GM12878 (cell line): ENCODE measurements around the gene ITK. TPM values are rescaled to one million over a fixed set of nuclear protein-coding genes. Genes with fewer than 3 reads are reported as not detected.

Experiments
- ATAC-seq: fragments of 200-7000 bp; cut with Tn5 transposase; 3 replicates; pipeline ENCODE4 v1.9.1; 2020; ENCODE audit warnings: mild to moderate bottlenecking, moderate library complexity
- BruUV-seq: library from RNA; stranded (reverse); fragments of 400-500 nt; replicated peaks from 2 replicates; lab custom pipeline; 2021; lab: Mats Ljungman, UMichigan
- CTCF ChIA-PET: fragments of 300-600 bp; sonication (Branson Sonifier 250); formaldehyde crosslinking; extraction: SDS; loops from one replicate; lab custom pipeline; 2021; ENCODE audit warnings: inconsistent platforms; lab: Yijun Ruan, JAX
- POLR2A ChIA-PET: fragments of 350-600 bp; formaldehyde crosslinking; extraction: SDS; loops from one replicate; lab custom pipeline; 2021; ENCODE audit warnings: inconsistent platforms; lab: Charles Lee
- RAD21 ChIA-PET: fragments of 300-600 bp; sonication (Branson Sonifier 250); formaldehyde crosslinking; loops from one replicate; lab custom pipeline; 2023; ENCODE audit warnings: antibody characterized with exemption; ENCODE audit not compliant: unreplicated experiment; lab: Charles Lee
- SMC1A ChIA-PET: fragments of 300-600 bp; sonication (Branson Sonifier 250); formaldehyde crosslinking; loops from one replicate; lab custom pipeline; 2023; ENCODE audit not compliant: unreplicated experiment, uncharacterized antibody; lab: Charles Lee
- DNase-seq: peaks from one replicate; pipeline ENCODE4 v3.0.0-alpha.2; 2011; ENCODE audit warnings: low read depth, low spot score
- FAIRE-seq: peaks from 3 replicates; lab custom pipeline; 2011; peaks lifted over from hg19 to GRCh38; lab: Jason Lieb, UNC
- H2AFZ ChIP-seq: 2 replicates; pipeline ENCODE4 v1.6.0; 2011; ENCODE audit warnings: low read depth, low read length, control low read depth; ENCODE audit not compliant: control insufficient read depth
- H3K27ac ChIP-seq: 2 replicates; pipeline ENCODE4 v1.5.1; 2011; ENCODE audit warnings: control low read depth; ENCODE audit not compliant: control insufficient read depth, insufficient read depth
- H3K27me3 ChIP-seq, 2 experiments: replicated peaks in 1 of 2; 2 replicates each; pipeline versions ENCODE4 v1.6.0 to v1.6.1; 2011; ENCODE audit warnings: low read length in 1 of 2; ENCODE audit not compliant: control insufficient read depth in 2 of 2, insufficient read depth in 2 of 2
- H3K36me3 ChIP-seq, 2 experiments: 2 replicates each; pipeline ENCODE4 v1.5.1; 2011; ENCODE audit warnings: low read length in 1 of 2; ENCODE audit not compliant: control insufficient read depth in 2 of 2, insufficient read depth in 2 of 2
- H3K4me1 ChIP-seq: 2 replicates; pipeline ENCODE4 v1.6.1; 2011; ENCODE audit warnings: mild to moderate bottlenecking, low read length, moderate library complexity, mixed read lengths; ENCODE audit not compliant: control insufficient read depth, insufficient read depth
- H3K4me2 ChIP-seq: 2 replicates; pipeline ENCODE4 v1.6.0; 2011; ENCODE audit warnings: control low read depth; ENCODE audit not compliant: control insufficient read depth, insufficient read depth
- H3K4me3 ChIP-seq: fragments of 200-600 bp; sonication (generic); 2 replicates; pipeline ENCODE4 v1.5.1; 2016
- H3K79me2 ChIP-seq: 2 replicates; pipeline ENCODE4 v1.6.0; 2011; ENCODE audit warnings: low read length; ENCODE audit not compliant: control insufficient read depth, insufficient read depth
- H3K9ac ChIP-seq: 2 replicates; pipeline ENCODE4 v1.8.0; 2011; ENCODE audit warnings: low read length, control low read depth, mixed read lengths; ENCODE audit not compliant: control insufficient read depth, insufficient read depth
- H3K9me3 ChIP-seq: replicated peaks from 3 replicates; pipeline ENCODE4 v1.5.1; 2011; ENCODE audit warnings: mild to moderate bottlenecking, low read length; ENCODE audit not compliant: control insufficient read depth, insufficient read depth
- H4K20me1 ChIP-seq: 2 replicates; pipeline ENCODE4 v1.6.0; 2011; ENCODE audit not compliant: control insufficient read depth, insufficient read depth
- ATF3 ChIP-seq: IDR thresholded peaks from 2 replicates; pipeline ENCODE4 v1.6.1; 2011; ENCODE audit warnings: low read depth, mild to moderate bottlenecking, low read length, moderate library complexity, borderline replicate concordance; ENCODE audit errors: extremely low read depth
- E4F1 ChIP-seq: fragments of 450-650 bp; IDR thresholded peaks from 2 replicates; pipeline ENCODE4 v1.6.1; 2018; ENCODE audit warnings: borderline replicate concordance, mild to moderate bottlenecking; ENCODE audit not compliant: partially characterized antibody
- NR2C2 ChIP-seq: IDR thresholded peaks from 2 replicates; pipeline ENCODE4 v1.6.1; 2011; ENCODE audit warnings: borderline replicate concordance, low read depth; ENCODE audit not compliant: control insufficient read depth, insufficient read length
- POLR2AphosphoS2 ChIP-seq: IDR thresholded peaks from 2 replicates; pipeline ENCODE4 v1.6.1; 2011; ENCODE audit warnings: low read depth, mild to moderate bottlenecking, low read length, improper control_type of control experiment, moderate library complexity
- RAD21 ChIP-seq: IDR thresholded peaks from 2 replicates; pipeline ENCODE4 v1.6.1; 2011; ENCODE audit warnings: mild to moderate bottlenecking, low read depth, low read length, moderate library complexity; ENCODE audit not compliant: insufficient read depth
- RUNX3 ChIP-seq: IDR thresholded peaks from 2 replicates; pipeline ENCODE4 v1.6.1; 2012; ENCODE audit warnings: low read length, inconsistent platforms
- ZBTB11 ChIP-seq: fragments of 450-650 bp; formaldehyde crosslinking; IDR thresholded peaks from 2 replicates; pipeline ENCODE4 v1.5.0; 2022; ENCODE audit warnings: mild to moderate bottlenecking, missing genetic modification characterization
- ZNF592 ChIP-seq: fragments of 450-650 bp; IDR thresholded peaks from 2 replicates; pipeline ENCODE4 v1.6.1; 2017; ENCODE audit warnings: mild to moderate bottlenecking, moderate library complexity
- WGBS: methylation state at CpG from one replicate; pipeline ENCODE4 v1.1.6; 2016; ENCODE audit warnings: low lambda C conversion rate; ENCODE audit not compliant: insufficient replicate concordance, insufficient coverage; ENCODE audit errors: missing lambda C conversion rate; 5-methylcytosine and 5-hydroxymethylcytosine counted together
- in situ Hi-C: fragments of 300-500 bp; cut with MboI; formaldehyde crosslinking; loops from 9 replicates; pipeline ENCODE4 v1.14.3; 2018; ENCODE audit warnings: mixed read lengths
- intact Hi-C: fragments of 100-400 bp; cut with micrococcal nuclease; formaldehyde crosslinking; loops from one replicate; pipeline ENCODE4 v1.14.2; 2022; ENCODE audit not compliant: unreplicated experiment
- polyA plus RNA-seq, 11 experiments: library from polyadenylated mRNA; depleted of rRNA in 4 of 11; unstranded in 6 of 11; stranded (reverse) in 5 of 11; fragments of >200 nt; fragmentation: Nextera tagmentation in 4 of 11; fragmentation: Illumina TruSeq in 1 of 11; extraction: Ambion mirVana in 4 of 11; extraction: Trizol in 1 of 11; gene quantifications; 1 replicate in 1 of 11; 2 replicates in 10 of 11; pipeline versions ENCODE4 v1.2.1 to v1.2.3, GENCODE V29; 2011 to 2016; ENCODE audit warnings: inconsistent platforms in 2 of 11, missing spikeins in 2 of 11, low read depth in 1 of 11
- total RNA-seq, 4 experiments: library from RNA; depleted of rRNA in 3 of 4; stranded (reverse); fragments of >200 nt in 3 of 4; fragmentation: Illumina TruSeq in 1 of 4; extraction: Trizol in 1 of 4; gene quantifications; 2 replicates each; pipeline versions ENCODE4 v1.2.1 to v1.2.3, GENCODE V29; 2013 to 2021
- TF ChIP-seq, protein P1 (sequence below): IDR thresholded peaks from 2 replicates; pipeline ENCODE4 v1.6.1; 2011; ENCODE audit warnings: borderline replicate concordance, low read depth, mild to moderate bottlenecking, moderate library complexity, mixed read lengths, low read length; ENCODE audit not compliant: insufficient read depth; ENCODE audit errors: extremely low read length

ITK gene
- total and polyA plus RNA-seq, 10 of the 15 experiments (the other 5 are each of a cell fraction or from before 2014, with no cell fraction given) = 0.05 to 2.4 (median 0.76) TPM

DNA sequence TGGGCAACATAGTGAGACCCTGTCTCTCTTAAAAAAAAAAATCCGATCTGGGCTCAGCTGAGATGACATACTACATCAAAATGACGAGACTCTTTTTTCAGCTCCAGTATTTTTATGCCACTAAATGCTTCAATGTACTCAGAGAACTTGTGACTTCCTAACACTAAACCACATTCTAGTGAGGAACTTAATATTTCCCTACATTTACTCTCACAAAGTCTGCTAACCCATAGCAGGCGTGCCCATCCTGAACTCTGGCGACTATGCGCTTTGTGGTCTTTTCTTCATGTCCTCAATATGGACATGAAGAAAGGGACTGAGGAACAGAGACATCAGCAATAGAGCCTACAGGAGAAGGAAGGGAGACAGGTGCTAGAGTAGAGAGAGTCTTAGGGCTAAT lies 41.3 kb downstream of the ITK start:
- ChIA-PET RAD21 (interaction anchor here (1.0 to 1.6 kb wide), 5 partner anchors 25 to 73 kb away, joined by 5 to 8 read pairs (median 5); no protein-coding TSS in a partner anchor), CTCF (interaction anchor here (0.6 to 2.3 kb wide), 5 partner anchors 10 to 41 kb away, joined by 3 to 20 read pairs (median 4); no protein-coding TSS in a partner anchor), POLR2A (interaction anchor here (0.5 to 0.9 kb wide), 5 partner anchors 50 to 385 kb away, joined by 3 to 6 read pairs (median 3); no protein-coding TSS in a partner anchor), SMC1A (interaction anchor here (0.7 to 2.5 kb wide), 11 partner anchors 10 to 79 kb away, joined by 3 to 13 read pairs (median 4); partner anchors contain the start of gene MED7)
- TF ChIP-seq NR2C2 (no peak), ZNF592 (no peak), RAD21 (no peak), ZBTB11 (CRISPR knock-in tag) (no peak), POLR2AphosphoS2 (no peak), RUNX3 (no peak), ATF3 (no peak), E4F1 (no peak)
- TF ChIP-seq, protein P1, sequence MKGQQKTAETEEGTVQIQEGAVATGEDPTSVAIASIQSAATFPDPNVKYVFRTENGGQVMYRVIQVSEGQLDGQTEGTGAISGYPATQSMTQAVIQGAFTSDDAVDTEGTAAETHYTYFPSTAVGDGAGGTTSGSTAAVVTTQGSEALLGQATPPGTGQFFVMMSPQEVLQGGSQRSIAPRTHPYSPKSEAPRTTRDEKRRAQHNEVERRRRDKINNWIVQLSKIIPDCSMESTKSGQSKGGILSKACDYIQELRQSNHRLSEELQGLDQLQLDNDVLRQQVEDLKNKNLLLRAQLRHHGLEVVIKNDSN = no peak
- Histone ChIP-seq H3K79me2 (no peaks in the 10 kb centered on the region), H3K4me3 (no peak overlapping the region), H4K20me1 (no peaks in the 10 kb centered on the region), H3K27me3 (no peaks in the 10 kb centered on the region), H3K36me3 (no peaks in the 10 kb centered on the region), H3K9ac (no peak overlapping the region), H3K27ac (no peak overlapping the region), H3K4me1 (peaks cover 35% of the 10 kb centered on the region), H3K9me3 (no peaks in the 10 kb centered on the region), H2AFZ (no peak overlapping the region), H3K4me2 (no peak overlapping the region)
- FAIRE-seq (no peak), ATAC-seq (no peak), DNase-seq (no peak)
- in situ Hi-C loops (no loop called here), intact Hi-C loops (loop anchor here (2.0 kb wide), 1 partner anchor 31 kb away; no protein-coding TSS in a partner anchor)
- no TSS peak for BruUV-seq
- WGBS = 83% methylated on average over 5 of the region's 5 CpGs
